ENCODE results near the gene CAMK1D. TPM values are rescaled to one million over a fixed set of nuclear protein-coding genes. Genes with fewer than 3 reads are reported as not detected.

The CAMK1D gene
- total RNA-seq, 1 experiment from 2014 or later: 6.0 TPM

DNA sequence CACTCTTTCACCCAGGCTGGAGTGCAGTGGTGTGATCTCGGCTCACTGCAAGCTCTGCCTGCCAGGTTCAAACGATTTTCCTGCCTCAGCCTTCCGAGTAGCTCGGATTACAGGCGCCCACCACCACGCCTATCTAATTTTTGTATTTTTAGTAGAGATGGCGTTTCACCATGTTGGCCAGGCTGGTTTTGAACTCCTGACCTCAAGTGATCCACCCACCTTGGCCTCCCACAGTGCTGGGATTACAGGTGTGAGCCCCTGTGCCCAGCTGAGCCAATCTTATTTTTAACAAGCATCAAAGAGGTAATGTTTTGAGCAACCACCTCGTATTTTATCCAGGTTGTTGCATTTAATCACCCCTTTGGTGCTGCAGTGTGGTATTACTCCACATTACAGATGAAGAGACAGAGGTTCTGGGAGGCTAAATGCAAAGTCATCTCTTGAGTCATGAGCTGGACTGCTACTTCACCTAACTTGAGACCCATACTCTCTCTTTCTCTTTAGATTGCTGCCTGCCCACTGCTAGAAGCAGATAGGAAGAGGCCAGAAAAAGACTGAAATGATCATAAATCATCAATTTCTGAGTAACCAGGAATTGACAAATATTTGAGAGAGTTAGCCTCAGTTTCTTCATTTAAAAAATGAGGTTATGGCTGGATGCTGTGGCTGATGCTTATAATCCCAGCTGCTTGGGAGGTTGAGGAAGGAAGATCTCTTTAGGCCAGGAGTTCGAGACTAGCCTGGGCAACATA lies 116.2 kb downstream of the CAMK1D start:
- POLR2A ChIA-PET (ENCODE audit: unreplicated experiment): no interaction called here
- Histone ChIP-seq H3K36me3 (ENCODE audit: low read depth) (no peaks in the 10 kb centered on the region), H3K4me3 (no peak overlapping the region), H3K27ac (no peak overlapping the region), H3K4me1 (replicated peaks; ENCODE audit: insufficient read depth) (no peaks in the 10 kb centered on the region; the same call in 1 of the 2 replicates), H3K27me3 (ENCODE audit: insufficient read depth, low read depth) (no peaks in the 10 kb centered on the region), H3K4me2 (no peak overlapping the region), H3K9me3 (ENCODE audit: insufficient read depth, low read depth) (no peaks in the 10 kb centered on the region), H4K20me1 (ENCODE audit: insufficient read depth) (no peaks in the 10 kb centered on the region), H3K9me2 (ENCODE audit: insufficient read depth) (no peaks in the 10 kb centered on the region), H3K79me2 (ENCODE audit: low read depth) (no peaks in the 10 kb centered on the region), H2AFZ (no peak overlapping the region), H3F3A (ENCODE audit: insufficient read depth, low read depth) (no peaks in the 10 kb centered on the region)
- TF ChIP-seq, protein P1, sequence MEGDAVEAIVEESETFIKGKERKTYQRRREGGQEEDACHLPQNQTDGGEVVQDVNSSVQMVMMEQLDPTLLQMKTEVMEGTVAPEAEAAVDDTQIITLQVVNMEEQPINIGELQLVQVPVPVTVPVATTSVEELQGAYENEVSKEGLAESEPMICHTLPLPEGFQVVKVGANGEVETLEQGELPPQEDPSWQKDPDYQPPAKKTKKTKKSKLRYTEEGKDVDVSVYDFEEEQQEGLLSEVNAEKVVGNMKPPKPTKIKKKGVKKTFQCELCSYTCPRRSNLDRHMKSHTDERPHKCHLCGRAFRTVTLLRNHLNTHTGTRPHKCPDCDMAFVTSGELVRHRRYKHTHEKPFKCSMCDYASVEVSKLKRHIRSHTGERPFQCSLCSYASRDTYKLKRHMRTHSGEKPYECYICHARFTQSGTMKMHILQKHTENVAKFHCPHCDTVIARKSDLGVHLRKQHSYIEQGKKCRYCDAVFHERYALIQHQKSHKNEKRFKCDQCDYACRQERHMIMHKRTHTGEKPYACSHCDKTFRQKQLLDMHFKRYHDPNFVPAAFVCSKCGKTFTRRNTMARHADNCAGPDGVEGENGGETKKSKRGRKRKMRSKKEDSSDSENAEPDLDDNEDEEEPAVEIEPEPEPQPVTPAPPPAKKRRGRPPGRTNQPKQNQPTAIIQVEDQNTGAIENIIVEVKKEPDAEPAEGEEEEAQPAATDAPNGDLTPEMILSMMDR (conservative IDR thresholded peaks at IDR 0.05): no peak
- no peak for TF ChIP-seq EZH2 (IDR thresholded peaks at IDR 0.05; ENCODE audit: low read depth)
- intact Hi-C loops (cut with micrococcal nuclease; ENCODE audit: unreplicated experiment): no loop called here
- CTCF ChIA-PET: no interaction called here
- DNase-seq: peak in 1 of 2 experiments; percentile 37
- no TSS peak for BruUV-seq (replicated peaks)

DNA sequence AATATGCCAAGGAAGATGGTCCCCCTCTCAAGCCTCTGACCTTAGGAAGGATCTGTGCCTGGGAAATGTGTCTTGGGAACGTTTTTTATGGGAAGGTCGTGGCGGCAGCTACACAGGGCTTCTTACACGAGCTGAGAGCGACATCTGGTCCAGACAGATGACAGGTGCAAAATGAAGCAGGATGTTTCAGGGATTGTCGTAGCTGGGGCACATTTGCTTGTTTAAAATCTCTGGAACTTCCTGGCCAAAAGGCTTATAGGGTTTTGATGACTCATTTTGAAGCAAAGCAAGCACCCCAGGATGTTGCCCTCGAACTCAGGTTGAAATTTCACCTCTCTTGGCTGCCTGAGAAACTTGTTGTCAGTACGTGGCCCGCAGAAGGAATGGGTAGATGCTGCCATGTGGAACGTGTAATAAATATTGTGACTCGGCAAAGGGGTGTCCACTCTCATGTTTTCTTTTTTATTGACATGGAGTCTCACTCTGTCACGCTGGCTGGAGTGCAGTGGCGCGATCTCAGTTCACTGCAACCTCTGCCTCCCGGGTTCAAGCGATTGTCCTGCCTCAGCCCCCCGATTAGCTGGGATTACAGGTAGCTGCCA lies 117.5 kb downstream of the CAMK1D start:
- Histone ChIP-seq H3K27me3 (ENCODE audit: insufficient read depth, low read depth) (no peaks in the 10 kb centered on the region), H3K4me2 (no peak overlapping the region), H3K9me2 (ENCODE audit: insufficient read depth) (no peaks in the 10 kb centered on the region), H3K36me3 (ENCODE audit: low read depth) (no peaks in the 10 kb centered on the region), H4K20me1 (ENCODE audit: insufficient read depth) (no peaks in the 10 kb centered on the region), H3K9me3 (ENCODE audit: insufficient read depth, low read depth) (no peaks in the 10 kb centered on the region), H3K27ac (no peak overlapping the region), H2AFZ (no peak overlapping the region), H3K79me2 (ENCODE audit: low read depth) (no peaks in the 10 kb centered on the region), H3F3A (ENCODE audit: insufficient read depth, low read depth) (no peaks in the 10 kb centered on the region), H3K4me3 (no peak overlapping the region), H3K4me1 (replicated peaks; ENCODE audit: insufficient read depth) (no peaks in the 10 kb centered on the region; the same call in 1 of the 2 replicates)
- no TSS peak for BruUV-seq (replicated peaks)
- intact Hi-C loops (cut with micrococcal nuclease; ENCODE audit: unreplicated experiment): no loop called here
- ChIA-PET POLR2A (ENCODE audit: unreplicated experiment) (no interaction called here), CTCF (no interaction called here)
- no peak for DNase-seq
- no peak for TF ChIP-seq EZH2 (IDR thresholded peaks at IDR 0.05; ENCODE audit: low read depth)
- TF ChIP-seq, protein P1 (conservative IDR thresholded peaks at IDR 0.05): no peak

DNA sequence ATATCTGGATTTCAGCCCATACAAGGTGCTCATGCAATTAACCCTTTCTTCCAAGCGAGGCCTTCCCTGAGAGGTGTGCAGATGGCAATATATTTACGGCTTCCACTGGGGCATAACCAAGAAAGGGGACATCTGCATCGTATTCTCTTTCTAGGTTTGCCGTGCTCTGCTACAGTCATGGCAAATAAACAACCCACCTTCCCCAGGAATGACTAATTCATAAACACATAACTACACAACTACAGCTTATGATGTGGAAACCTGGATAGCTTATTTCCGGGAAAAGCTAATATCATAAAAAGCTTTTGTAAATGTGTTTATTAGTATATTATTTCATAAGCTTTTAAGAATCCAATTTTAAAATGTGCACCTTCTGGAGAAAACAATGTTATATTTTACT lies 120.0 kb downstream of the CAMK1D start:
- H3K79me2 ChIP-seq (ENCODE audit: low read depth): no peaks in the 10 kb centered on the region
- no peaks in the 10 kb centered on the region for H4K20me1 ChIP-seq (ENCODE audit: insufficient read depth)
- ChIA-PET POLR2A (ENCODE audit: unreplicated experiment) (interaction anchor here (0.6 kb wide), 1 partner anchor 535 kb away, joined by 3 read pairs; no protein-coding TSS in a partner anchor), CTCF (interaction anchor here (0.5 kb wide), 1 partner anchor 235 kb away, joined by 7 read pairs; no protein-coding TSS in a partner anchor)
- H3F3A ChIP-seq (ENCODE audit: insufficient read depth, low read depth): no peaks in the 10 kb centered on the region
- no peaks in the 10 kb centered on the region for H3K9me2 ChIP-seq (ENCODE audit: insufficient read depth)
- no peaks in the 10 kb centered on the region; the same call in 1 of the 2 replicates for H3K4me1 ChIP-seq (replicated peaks; ENCODE audit: insufficient read depth)
- H3K9me3 ChIP-seq (ENCODE audit: insufficient read depth, low read depth): no peaks in the 10 kb centered on the region
- intact Hi-C loops (cut with micrococcal nuclease; ENCODE audit: unreplicated experiment): no loop called here
- no peak overlapping the region for H3K4me2 ChIP-seq
- H3K36me3 ChIP-seq (ENCODE audit: low read depth): no peaks in the 10 kb centered on the region
- no peak overlapping the region for H3K4me3 ChIP-seq
- no peak overlapping the region for H2AFZ ChIP-seq
- no peak overlapping the region for H3K27ac ChIP-seq
- BruUV-seq (replicated peaks): no TSS peak
- no peaks in the 10 kb centered on the region for H3K27me3 ChIP-seq (ENCODE audit: insufficient read depth, low read depth)
- no peak for DNase-seq
- TF ChIP-seq, protein P1 (conservative IDR thresholded peaks at IDR 0.05): no peak
- TF ChIP-seq EZH2 (IDR thresholded peaks at IDR 0.05; ENCODE audit: low read depth): no peak

Data from PC-9 (cell line).